Neuronal stem cell (in vitro differentiated cells): ENCODE data around the gene SMIM35.

Experiments
- DNase-seq: peaks from one replicate; pipeline ENCODE4 v3.0.0-alpha.2; 2013; ENCODE audit warnings: low spot score
- H2AFZ ChIP-seq: one replicate; pipeline ENCODE4 v1.6.1; 2013; ENCODE audit warnings: mild to moderate bottlenecking, low read length, inconsistent platforms
- H2AK5ac ChIP-seq: 2 replicates; pipeline ENCODE4 v1.6.1; 2013; ENCODE audit warnings: low read depth, mild to moderate bottlenecking, inconsistent platforms, low read length, moderate library complexity, mixed read lengths
- H2BK120ac ChIP-seq: 2 replicates; pipeline ENCODE4 v1.6.1; 2013; ENCODE audit warnings: low read depth, mild to moderate bottlenecking, inconsistent platforms, low read length, moderate library complexity, mixed read lengths
- H2BK12ac ChIP-seq: one replicate; pipeline ENCODE4 v1.6.1; 2013; ENCODE audit warnings: low read length, inconsistent platforms
- H2BK15ac ChIP-seq: 2 replicates; pipeline ENCODE4 v1.6.1; 2013; ENCODE audit warnings: mild to moderate bottlenecking, low read length, inconsistent platforms, mixed read lengths
- H2BK5ac ChIP-seq: one replicate; pipeline ENCODE4 v1.6.1; 2013; ENCODE audit warnings: inconsistent platforms, mild to moderate bottlenecking, low read length, moderate library complexity
- H3K14ac ChIP-seq: one replicate; pipeline ENCODE4 v1.6.1; 2013; ENCODE audit warnings: low read length, inconsistent platforms
- H3K18ac ChIP-seq: 2 replicates; pipeline ENCODE4 v1.6.1; 2013; ENCODE audit warnings: low read length, inconsistent platforms
- H3K23ac ChIP-seq: 2 replicates; pipeline ENCODE4 v1.6.1; 2013; ENCODE audit warnings: low read depth, mild to moderate bottlenecking, mixed read lengths, low read length, inconsistent platforms; ENCODE audit not compliant: poor library complexity
- H3K27ac ChIP-seq: replicated peaks from 3 replicates; pipeline ENCODE4 v1.5.1; 2013; ENCODE audit warnings: low read length, inconsistent platforms
- H3K27me3 ChIP-seq, 3 experiments: 2 replicates each; pipeline ENCODE4 v1.6.1; 2013; ENCODE audit warnings: low read length in 3 of 3, mild to moderate bottlenecking in 2 of 3, inconsistent platforms in 1 of 3, low read depth in 1 of 3, mixed read lengths in 1 of 3, moderate library complexity in 1 of 3; ENCODE audit not compliant: control insufficient read depth in 3 of 3, insufficient read depth in 3 of 3
- H3K36me3 ChIP-seq, 2 donors: replicated peaks in 1 of 2; 2 replicates each; pipeline ENCODE4 v1.6.1; 2013; ENCODE audit warnings: low read length in 2 of 2; ENCODE audit not compliant: control insufficient read depth in 2 of 2, insufficient read depth in 2 of 2
- H3K4ac ChIP-seq: 2 replicates; pipeline ENCODE4 v1.6.1; 2013; ENCODE audit warnings: inconsistent platforms, mild to moderate bottlenecking, low read length, moderate library complexity
- H3K4me1 ChIP-seq, 2 donors: 1 replicate in 1 of 2; 2 replicates in 1 of 2; pipeline ENCODE4 v1.6.1; 2013; ENCODE audit warnings: low read length in 2 of 2, low read depth in 1 of 2; ENCODE audit not compliant: control insufficient read depth in 2 of 2, insufficient read depth in 1 of 2
- H3K4me2 ChIP-seq: one replicate; pipeline ENCODE4 v1.6.1; 2013; ENCODE audit warnings: mild to moderate bottlenecking, low read length, inconsistent platforms; ENCODE audit not compliant: insufficient read depth, poor library complexity, severe bottlenecking
- H3K4me3 ChIP-seq, 2 donors: 2 replicates each; pipeline ENCODE4 v1.5.1; 2013; ENCODE audit warnings: low read length in 2 of 2, mild to moderate bottlenecking in 2 of 2, inconsistent platforms in 1 of 2, moderate library complexity in 1 of 2
- H3K79me1 ChIP-seq: one replicate; pipeline ENCODE4 v1.6.1; 2013; ENCODE audit warnings: low read depth, mild to moderate bottlenecking, inconsistent platforms, low read length, moderate library complexity
- H3K9ac ChIP-seq: one replicate; pipeline ENCODE4 v1.6.1; 2013; ENCODE audit warnings: mild to moderate bottlenecking, low read depth, low read length, inconsistent platforms; ENCODE audit not compliant: poor library complexity
- H3K9me3 ChIP-seq, 2 donors: replicated peaks in 1 of 2; 2 replicates each; pipeline versions ENCODE3 to v1.6.1; 2013; ENCODE audit warnings: low read length in 2 of 2, mild to moderate bottlenecking in 2 of 2, inconsistent platforms in 1 of 2, low read depth in 1 of 2, mixed read lengths in 1 of 2, moderate library complexity in 1 of 2; ENCODE audit not compliant: control insufficient read depth in 2 of 2, insufficient read depth in 1 of 2
- H4K8ac ChIP-seq: one replicate; pipeline ENCODE4 v1.6.1; 2013; ENCODE audit warnings: low read depth, mild to moderate bottlenecking, inconsistent platforms, low read length, moderate library complexity
- H4K91ac ChIP-seq: one replicate; pipeline ENCODE4 v1.6.1; 2013; ENCODE audit warnings: low read length, low read depth, mild to moderate bottlenecking, inconsistent platforms; ENCODE audit not compliant: poor library complexity
- WGBS, 2 donors: extraction: QIAGEN DNeasy Blood & Tissue Kit; methylation state at CpG; one replicate each; pipeline ENCODE4 v1.1.7; 2013; ENCODE audit warnings: missing lambda C conversion rate in 2 of 2, mixed read lengths in 1 of 2; ENCODE audit not compliant: insufficient read length in 2 of 2, insufficient replicate concordance in 1 of 2; ENCODE audit errors: extremely low coverage in 2 of 2; 5-methylcytosine and 5-hydroxymethylcytosine counted together

The SMIM35 gene

GRCh38 chr11:118133816-118134215, 47.1 kb upstream of the SMIM35 start:
- H3K36me3 ChIP-seq, result no peaks in the 10 kb centered on the region
- H2AFZ ChIP-seq, result no peak overlapping the region
- no peak overlapping the region for H3K4me2 ChIP-seq
- H3K4ac ChIP-seq, result no peak overlapping the region
- H3K27ac ChIP-seq, result no peak overlapping the region
- peaks cover 0 to 3% of the 10 kb centered on the region in 2 donors for H3K4me1 ChIP-seq
- H4K8ac ChIP-seq, result no peak overlapping the region
- H3K79me1 ChIP-seq, result no peaks in the 10 kb centered on the region
- H2BK5ac ChIP-seq, result no peak overlapping the region
- no peak overlapping the region for H3K14ac ChIP-seq
- no peak overlapping the region for H3K18ac ChIP-seq
- H2BK120ac ChIP-seq, result no peak overlapping the region
- H2BK15ac ChIP-seq, result no peak overlapping the region
- H2BK12ac ChIP-seq, result no peak overlapping the region
- H3K27me3 ChIP-seq, result peaks cover 0 to 38% (median 0%) of the 10 kb centered on the region in 3 experiments
- H3K4me3 ChIP-seq, result no peak overlapping the region
- H3K9ac ChIP-seq, result peak overlapping the region; percentile 38
- no peaks in the 10 kb centered on the region for H3K9me3 ChIP-seq
- peak overlapping the region; percentile 22 for H2AK5ac ChIP-seq
- no peak overlapping the region for H4K91ac ChIP-seq
- peak overlapping the region; percentile 22 for H3K23ac ChIP-seq
- WGBS, 2 donors, result no CpG with 5 or more reads among the region's 10 CpGs
- no peak for DNase-seq

DNA sequence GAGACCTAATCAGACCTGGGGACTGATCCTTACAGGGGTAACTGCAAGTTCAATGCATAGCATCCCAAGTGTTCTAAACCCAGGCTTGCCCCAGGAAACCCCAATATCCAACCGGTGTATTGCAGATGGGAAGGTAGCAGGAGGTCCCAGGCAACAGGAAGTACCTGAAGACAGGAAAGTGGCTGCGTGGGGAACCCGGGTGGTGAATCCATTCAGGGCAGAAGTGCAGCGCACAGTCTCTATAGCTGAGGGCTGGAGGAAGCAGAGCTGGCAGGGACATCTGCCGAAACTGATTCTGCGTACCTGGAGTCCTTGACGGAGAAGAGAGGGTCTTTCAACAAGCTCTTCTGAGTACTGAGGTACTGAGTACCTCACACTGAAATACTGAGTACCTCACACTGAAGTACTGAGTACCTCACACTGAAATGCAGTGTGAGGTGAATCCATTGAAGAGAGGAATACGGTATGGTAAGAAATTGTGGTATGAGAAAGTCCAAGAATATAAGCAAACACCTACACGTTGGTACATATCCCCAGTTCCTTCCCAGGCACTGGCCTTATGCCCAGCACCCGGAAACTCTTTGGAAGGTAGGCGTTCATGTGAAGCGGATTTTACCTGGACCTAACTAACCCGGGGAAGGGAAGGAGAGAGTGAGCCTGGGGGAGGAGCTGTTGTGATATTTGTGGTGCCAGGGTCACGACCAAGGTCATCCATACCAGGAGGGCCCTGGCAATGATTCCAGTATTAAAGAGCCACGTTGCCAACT, 45.8 kb upstream of the SMIM35 start:
- Histone ChIP-seq H3K27ac (no peak overlapping the region), H3K79me1 (no peaks in the 10 kb centered on the region), H3K27me3 (peaks cover 0 to 37% (median 0%) of the 10 kb centered on the region in 3 experiments), H2BK12ac (no peak overlapping the region), H3K4ac (no peak overlapping the region), H2BK120ac (no peak overlapping the region), H2AK5ac (no peak overlapping the region), H2BK5ac (no peak overlapping the region), H3K14ac (no peak overlapping the region), H3K9ac (no peak overlapping the region), H3K18ac (no peak overlapping the region), H3K4me1 (peaks cover 0 to 2% of the 10 kb centered on the region in 2 donors), H3K23ac (no peak overlapping the region), H3K4me3 (no peak overlapping the region), H3K9me3 (no peaks in the 10 kb centered on the region), H3K36me3 (no peaks in the 10 kb centered on the region), H2BK15ac (no peak overlapping the region), H3K4me2 (no peak overlapping the region), H4K8ac (no peak overlapping the region), H2AFZ (no peak overlapping the region), H4K91ac (no peak overlapping the region)
- WGBS, 2 donors, result no CpG with 5 or more reads among the region's 15 CpGs
- no peak for DNase-seq

DNA sequence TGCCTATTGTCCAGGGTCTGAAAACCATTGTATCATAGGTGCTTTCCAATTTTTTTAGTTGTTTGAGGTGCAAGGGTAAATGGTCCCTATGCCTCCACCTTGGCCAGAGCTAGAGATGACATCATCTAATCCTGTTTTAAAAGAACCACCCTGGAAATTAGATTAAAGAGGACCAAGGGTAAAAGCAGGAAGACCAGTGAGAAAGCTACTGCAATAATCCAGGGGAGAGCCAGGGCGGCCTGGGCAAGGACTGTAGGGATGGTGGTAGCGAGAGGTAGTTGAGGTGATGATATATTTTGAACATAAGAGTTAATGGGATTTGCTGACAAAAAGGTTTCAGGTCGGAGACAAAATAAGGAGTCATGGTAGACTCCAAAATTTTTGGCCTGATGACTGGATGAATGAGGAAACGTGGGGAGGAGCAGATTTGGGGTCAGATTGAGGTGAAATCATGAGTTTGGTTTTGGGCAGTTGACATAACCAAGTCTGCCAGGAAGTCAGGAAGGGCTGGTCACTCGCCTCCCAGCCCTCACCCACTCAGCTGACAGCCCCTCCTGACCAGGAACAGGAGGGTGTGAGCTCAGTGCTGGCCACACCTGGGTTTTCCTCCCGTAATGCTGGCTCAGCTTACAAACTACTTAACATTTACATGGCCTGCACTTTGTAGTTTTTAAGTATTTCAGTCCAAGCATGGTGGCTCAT, 42.9 kb upstream of the SMIM35 start:
- no peaks in the 10 kb centered on the region for H3K79me1 ChIP-seq
- H2BK5ac ChIP-seq, result no peak overlapping the region
- H2BK12ac ChIP-seq, result no peak overlapping the region
- H3K36me3 ChIP-seq, result no peaks in the 10 kb centered on the region
- no peak overlapping the region for H2AFZ ChIP-seq
- H3K27ac ChIP-seq, result no peak overlapping the region
- H3K18ac ChIP-seq, result no peak overlapping the region
- H2BK120ac ChIP-seq, result no peak overlapping the region
- no peaks in the 10 kb centered on the region for H3K9me3 ChIP-seq
- no peak overlapping the region for H2BK15ac ChIP-seq
- WGBS, 2 donors, result 100% methylated on average over 1 of the region's 6 CpGs; no CpG with 5 or more reads in 1 of the 2 donors
- DNase-seq, result no peak
- no peak overlapping the region for H2AK5ac ChIP-seq
- no peak overlapping the region for H3K23ac ChIP-seq
- H3K4me2 ChIP-seq, result no peak overlapping the region
- H3K4ac ChIP-seq, result no peak overlapping the region
- H3K27me3 ChIP-seq, result peaks cover 0 to 37% (median 0%) of the 10 kb centered on the region in 3 experiments
- H4K8ac ChIP-seq, result no peak overlapping the region
- H3K9ac ChIP-seq, result no peak overlapping the region
- H3K4me1 ChIP-seq, result peaks cover 0 to 2% of the 10 kb centered on the region in 2 donors
- H4K91ac ChIP-seq, result no peak overlapping the region
- H3K14ac ChIP-seq, result no peak overlapping the region
- H3K4me3 ChIP-seq, result no peak overlapping the region

DNA sequence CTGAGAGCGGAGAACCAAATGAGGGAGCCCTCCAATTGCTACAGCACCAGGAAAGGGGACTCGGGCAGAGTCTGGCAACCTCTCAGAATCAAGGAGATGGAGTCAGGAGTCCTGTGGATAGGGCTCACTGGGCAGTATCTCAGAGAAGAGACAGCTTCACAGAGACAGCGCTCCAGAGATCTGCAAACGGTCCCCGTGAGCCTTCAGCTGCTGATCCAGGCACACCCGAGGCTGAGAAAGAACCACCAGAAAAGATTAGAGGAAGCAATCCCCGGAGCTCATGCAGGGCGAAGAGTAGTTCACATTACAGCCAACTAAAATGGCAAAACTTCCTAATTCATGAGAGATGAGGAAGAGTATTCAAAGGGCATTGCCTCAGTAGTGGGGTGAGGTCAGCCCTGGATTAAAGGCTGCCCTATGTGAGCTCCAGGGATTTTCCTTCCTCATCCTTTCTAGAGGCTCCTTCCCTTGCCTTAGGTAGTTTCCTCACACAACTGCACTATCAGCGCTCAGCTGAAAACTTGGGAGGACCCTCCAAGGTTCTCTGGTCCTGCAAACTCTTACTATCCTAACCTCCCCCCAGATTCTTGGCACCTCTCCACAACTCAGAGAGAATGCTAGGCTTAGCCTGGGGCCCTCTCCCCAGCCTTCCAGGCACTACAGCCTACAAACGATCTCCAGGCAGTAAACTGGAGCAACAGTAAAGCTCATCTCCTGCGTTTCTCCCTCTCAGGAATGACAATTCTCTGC, 42.1 kb upstream of the SMIM35 start:
- Histone ChIP-seq H2BK5ac (no peak overlapping the region), H3K79me1 (no peaks in the 10 kb centered on the region), H3K18ac (no peak overlapping the region), H2BK15ac (no peak overlapping the region), H3K4ac (no peak overlapping the region), H2BK120ac (no peak overlapping the region), H3K4me1 (peaks cover 0 to 2% of the 10 kb centered on the region in 2 donors), H3K27me3 (peaks cover 0 to 32% (median 0%) of the 10 kb centered on the region in 3 experiments), H2AFZ (no peak overlapping the region), H2AK5ac (no peak overlapping the region), H3K27ac (no peak overlapping the region), H3K23ac (no peak overlapping the region), H4K91ac (no peak overlapping the region), H2BK12ac (no peak overlapping the region), H3K9me3 (no peaks in the 10 kb centered on the region), H3K4me2 (no peak overlapping the region), H3K9ac (no peak overlapping the region), H4K8ac (no peak overlapping the region), H3K4me3 (no peak overlapping the region), H3K36me3 (no peaks in the 10 kb centered on the region), H3K14ac (no peak overlapping the region)
- no CpG with 5 or more reads among the region's 11 CpGs for WGBS, 2 donors
- DNase-seq, result no peak
